ENCODE results near the gene ZNF593. TPM values are rescaled to one million over a fixed set of nuclear protein-coding genes. Genes with fewer than 3 reads are reported as not detected.

The ZNF593 gene
- total RNA-seq, 2 donors from 2014 or later = 44.5 to 50.7 TPM

DNA sequence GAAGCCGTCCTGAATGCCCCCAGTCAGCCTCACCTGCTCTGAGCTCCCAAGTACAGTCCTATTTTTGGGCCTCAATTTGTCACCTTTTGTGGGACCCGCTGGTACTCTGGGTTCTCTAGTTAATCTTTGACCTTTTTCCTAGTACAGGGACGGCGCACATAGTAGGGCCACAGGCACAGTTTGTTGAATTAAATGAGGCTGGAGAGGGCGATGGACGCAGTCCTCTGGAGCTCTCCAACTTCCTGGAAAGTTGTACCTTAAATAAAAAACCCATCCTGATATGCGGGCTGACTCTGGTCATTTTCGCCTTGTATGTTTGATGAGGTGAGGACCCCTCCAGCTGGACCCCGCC is 6.0 kb upstream of the ZNF593 start:
- H3K4me3 ChIP-seq = peak overlapping the region in 1 of 2 donors; percentile 31

DNA sequence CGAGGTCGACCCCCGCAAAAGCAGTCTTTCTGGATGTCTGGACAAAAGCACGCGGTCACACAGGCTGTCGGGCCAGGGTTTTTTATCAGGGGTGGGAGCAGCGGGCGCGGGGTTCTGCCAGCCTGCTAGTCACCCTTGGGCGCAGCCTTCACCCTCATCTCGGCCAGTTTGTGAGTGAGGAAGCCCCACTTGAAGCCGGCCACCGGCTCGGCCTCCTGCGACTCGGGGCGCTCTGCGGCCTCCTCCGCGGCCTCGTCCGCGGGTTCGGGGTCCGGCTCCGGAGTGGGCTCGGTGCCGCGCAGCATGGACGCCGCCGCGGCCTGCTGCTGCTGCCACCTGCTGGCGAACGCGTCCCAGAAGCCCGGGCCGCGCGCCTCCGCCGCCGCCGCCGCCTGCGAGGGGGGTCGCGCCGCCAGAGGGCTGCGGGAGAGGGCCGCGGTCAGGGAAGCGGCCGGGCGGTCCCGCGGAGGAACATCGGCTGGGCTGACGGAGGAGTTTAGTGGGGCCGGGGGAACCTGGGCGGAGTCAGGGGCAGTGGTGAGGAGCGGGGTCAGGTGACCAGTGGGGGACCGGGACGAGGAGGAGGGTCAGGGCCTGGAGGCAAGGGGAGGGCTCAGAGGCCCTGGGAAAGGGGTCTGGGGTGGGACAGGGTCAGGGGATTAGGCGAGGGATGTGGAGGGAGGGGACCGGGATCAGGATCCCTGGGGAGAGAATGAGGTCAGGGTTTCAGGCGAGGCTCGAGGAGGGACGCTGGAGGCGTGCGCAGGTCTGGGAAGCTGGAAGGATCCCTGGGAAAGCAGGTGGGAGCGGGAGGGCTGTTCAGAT is 5.5 kb upstream of the ZNF593 start:
- Histone ChIP-seq H3K36me3 (no peaks in the 10 kb centered on the region), H3K27me3 (replicated peaks; ENCODE audit: insufficient read depth) (no peaks in the 10 kb centered on the region), H3K4me1 (replicated peaks) (peaks cover 4% of the 10 kb centered on the region), H3K4me3 (peak overlapping the region; percentile 26 to 31), H3K27ac (no peak overlapping the region), H3K9me3 (no peaks in the 10 kb centered on the region)
- no peak for DNase-seq (ENCODE audit: low spot score)
- intact Hi-C loops (cut with DNase I) = loop anchor here (5.0 kb wide), 1 partner anchor 62 kb away; no protein-coding TSS in a partner anchor
- TF ChIP-seq, protein P1, sequence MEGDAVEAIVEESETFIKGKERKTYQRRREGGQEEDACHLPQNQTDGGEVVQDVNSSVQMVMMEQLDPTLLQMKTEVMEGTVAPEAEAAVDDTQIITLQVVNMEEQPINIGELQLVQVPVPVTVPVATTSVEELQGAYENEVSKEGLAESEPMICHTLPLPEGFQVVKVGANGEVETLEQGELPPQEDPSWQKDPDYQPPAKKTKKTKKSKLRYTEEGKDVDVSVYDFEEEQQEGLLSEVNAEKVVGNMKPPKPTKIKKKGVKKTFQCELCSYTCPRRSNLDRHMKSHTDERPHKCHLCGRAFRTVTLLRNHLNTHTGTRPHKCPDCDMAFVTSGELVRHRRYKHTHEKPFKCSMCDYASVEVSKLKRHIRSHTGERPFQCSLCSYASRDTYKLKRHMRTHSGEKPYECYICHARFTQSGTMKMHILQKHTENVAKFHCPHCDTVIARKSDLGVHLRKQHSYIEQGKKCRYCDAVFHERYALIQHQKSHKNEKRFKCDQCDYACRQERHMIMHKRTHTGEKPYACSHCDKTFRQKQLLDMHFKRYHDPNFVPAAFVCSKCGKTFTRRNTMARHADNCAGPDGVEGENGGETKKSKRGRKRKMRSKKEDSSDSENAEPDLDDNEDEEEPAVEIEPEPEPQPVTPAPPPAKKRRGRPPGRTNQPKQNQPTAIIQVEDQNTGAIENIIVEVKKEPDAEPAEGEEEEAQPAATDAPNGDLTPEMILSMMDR (IDR thresholded peaks at IDR 0.05) = peak; percentile 40 to 83 (median 50)
- no peak for TF ChIP-seq POLR2A (IDR thresholded peaks at IDR 0.05)
- 19% methylated on average over 40 of the region's 72 CpGs for WGBS

More for the DNA sequence above, 6.0 kb upstream of the ZNF593 start:
- Histone ChIP-seq H3K4me1 (replicated peaks) (peaks cover 4% of the 10 kb centered on the region), H3K9me3 (no peaks in the 10 kb centered on the region), H3K27me3 (replicated peaks; ENCODE audit: insufficient read depth) (no peaks in the 10 kb centered on the region), H3K36me3 (no peaks in the 10 kb centered on the region), H3K27ac (no peak overlapping the region)
- DNase-seq (ENCODE audit: low spot score) = no peak
- intact Hi-C loops (cut with DNase I) = loop anchor here (5.0 kb wide), 1 partner anchor 61 kb away; no protein-coding TSS in a partner anchor
- TF ChIP-seq, protein P1 (IDR thresholded peaks at IDR 0.05) = no peak
- TF ChIP-seq POLR2AphosphoS5 (IDR thresholded peaks at IDR 0.05) = no peak
- TF ChIP-seq POLR2A (IDR thresholded peaks at IDR 0.05) = no peak
- WGBS = 67% methylated on average over 9 of the region's 9 CpGs

DNA sequence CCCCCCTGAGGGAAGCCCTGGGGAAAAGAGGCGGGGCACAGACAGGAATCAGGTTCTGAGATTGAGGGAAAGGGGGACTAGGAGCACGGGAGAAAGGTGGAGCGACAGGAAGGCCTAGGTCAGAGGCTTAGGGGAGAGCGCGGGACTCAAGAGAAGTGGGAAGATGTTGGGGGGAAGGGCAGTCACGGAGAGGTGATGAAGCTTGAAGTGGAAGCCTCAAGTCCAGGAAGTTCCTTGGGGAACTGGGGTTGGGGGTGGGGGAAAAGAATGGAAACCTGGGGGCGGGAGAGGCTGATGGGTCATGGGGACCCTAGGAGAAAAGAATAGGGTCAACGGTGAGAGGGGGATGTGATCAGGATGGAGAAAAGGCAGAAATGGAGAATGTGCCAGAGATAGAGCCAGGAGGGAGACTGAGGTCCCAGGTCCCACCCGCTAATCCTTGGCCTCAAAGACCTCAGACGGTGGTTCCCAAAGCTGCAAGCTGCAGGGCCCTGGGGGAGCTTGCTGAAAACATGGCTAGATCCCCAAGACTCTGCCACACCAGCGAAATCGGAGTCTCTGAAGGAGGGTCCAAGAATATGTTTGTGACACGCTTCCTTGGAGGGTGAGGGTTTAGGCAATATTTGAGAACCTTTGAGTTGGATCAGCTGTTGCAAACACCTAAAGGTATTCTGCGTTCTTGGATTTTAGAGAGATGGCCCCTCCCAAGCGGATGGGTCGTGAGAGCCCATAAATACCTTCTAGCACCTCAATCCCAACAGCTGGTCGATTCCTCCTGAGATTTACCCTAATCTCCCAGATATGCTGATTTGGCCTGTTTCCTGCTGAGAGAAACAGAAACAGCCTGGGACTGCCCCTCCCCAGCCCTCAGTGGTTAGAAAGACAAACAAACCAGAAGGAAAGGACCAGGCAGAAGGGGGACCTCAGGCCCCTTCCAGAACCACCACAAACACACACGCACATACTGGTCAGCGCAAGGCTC is 4.6 kb upstream of the ZNF593 start:
- H3K36me3 ChIP-seq = no peaks in the 10 kb centered on the region
- H3K4me3 ChIP-seq = no peak overlapping the region
- H3K27ac ChIP-seq = no peak overlapping the region
- peaks cover 4% of the 10 kb centered on the region for H3K4me1 ChIP-seq (replicated peaks)
- no peaks in the 10 kb centered on the region for H3K9me3 ChIP-seq
- no peak for TF ChIP-seq POLR2AphosphoS5 (IDR thresholded peaks at IDR 0.05)
- no peak for TF ChIP-seq POLR2A (IDR thresholded peaks at IDR 0.05)
- TF ChIP-seq, protein P1 (IDR thresholded peaks at IDR 0.05) = no peak
- H3K27me3 ChIP-seq (replicated peaks; ENCODE audit: insufficient read depth) = no peaks in the 10 kb centered on the region
- WGBS = 71% methylated on average over 19 of the region's 19 CpGs
- intact Hi-C loops (cut with DNase I) = loop anchor here (5.0 kb wide), 2 partner anchors 63 to 157 kb away; no protein-coding TSS in a partner anchor
- DNase-seq (ENCODE audit: low spot score) = no peak

DNA sequence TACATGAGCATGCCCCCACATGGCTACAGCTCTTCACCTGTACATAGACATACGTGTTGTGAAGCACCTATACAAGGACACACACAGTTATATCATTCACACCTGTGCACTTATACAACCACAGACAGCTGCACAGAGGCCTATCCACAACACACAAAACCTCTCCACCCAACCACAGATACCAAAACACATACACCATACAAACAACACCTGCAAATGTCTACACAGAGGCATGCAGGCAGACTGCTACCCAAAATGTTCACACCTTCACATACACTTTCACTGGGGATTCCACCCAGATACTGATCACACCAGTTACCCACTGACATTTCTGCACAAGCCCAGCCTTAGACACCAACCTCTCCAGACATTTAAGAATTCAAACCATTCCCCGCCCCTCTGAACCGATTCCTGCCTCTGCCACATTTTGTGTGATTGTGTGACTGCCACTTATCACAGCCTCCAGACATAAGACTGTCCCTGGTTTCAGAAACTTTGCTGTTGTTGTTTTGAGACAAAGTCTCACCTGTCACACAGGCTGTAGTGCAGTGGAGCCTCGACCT is 2.9 kb upstream of the ZNF593 start:
- Histone ChIP-seq H3K9me3 (no peaks in the 10 kb centered on the region), H3K4me3 (no peak overlapping the region), H3K4me1 (replicated peaks) (no peaks in the 10 kb centered on the region), H3K27me3 (replicated peaks; ENCODE audit: insufficient read depth) (no peaks in the 10 kb centered on the region), H3K36me3 (no peaks in the 10 kb centered on the region), H3K27ac (no peak overlapping the region)
- DNase-seq (ENCODE audit: low spot score) = no peak
- 75% methylated on average over 4 of the region's 4 CpGs for WGBS
- TF ChIP-seq, protein P1 (IDR thresholded peaks at IDR 0.05) = no peak
- TF ChIP-seq POLR2A (IDR thresholded peaks at IDR 0.05) (no peak), POLR2AphosphoS5 (IDR thresholded peaks at IDR 0.05) (no peak)
- intact Hi-C loops (cut with DNase I) = loop anchor here (5.0 kb wide), 1 partner anchor 156 kb away; no protein-coding TSS in a partner anchor
